Astrocyte of the spinal cord (primary cell): ENCODE data around the gene BCL6.
A peak's percentile ranks its signal among the peaks of the same experiment; 100 is the strongest.

Experiments used
- DNase-seq: peaks from one replicate; pipeline ENCODE4 v3.0.0; 2011; ENCODE audit warnings: low read depth, low spot score
- H3K4me3 ChIP-seq: 2 replicates; pipeline ENCODE4 v1.5.1; 2011; ENCODE audit warnings: low read depth, mild to moderate bottlenecking, low read length, moderate library complexity
- CTCF ChIP-seq: IDR thresholded peaks from 2 replicates; pipeline ENCODE4 v1.5.1; 2012; ENCODE audit warnings: low read depth, mild to moderate bottlenecking, low read length, inconsistent platforms
- in situ Hi-C: cut with HindIII; loops from 2 replicates; pipeline ENCODE4 v1.10.0; 2017; ENCODE audit warnings: low sequenced_read_pairs

BCL6 gene

DNA sequence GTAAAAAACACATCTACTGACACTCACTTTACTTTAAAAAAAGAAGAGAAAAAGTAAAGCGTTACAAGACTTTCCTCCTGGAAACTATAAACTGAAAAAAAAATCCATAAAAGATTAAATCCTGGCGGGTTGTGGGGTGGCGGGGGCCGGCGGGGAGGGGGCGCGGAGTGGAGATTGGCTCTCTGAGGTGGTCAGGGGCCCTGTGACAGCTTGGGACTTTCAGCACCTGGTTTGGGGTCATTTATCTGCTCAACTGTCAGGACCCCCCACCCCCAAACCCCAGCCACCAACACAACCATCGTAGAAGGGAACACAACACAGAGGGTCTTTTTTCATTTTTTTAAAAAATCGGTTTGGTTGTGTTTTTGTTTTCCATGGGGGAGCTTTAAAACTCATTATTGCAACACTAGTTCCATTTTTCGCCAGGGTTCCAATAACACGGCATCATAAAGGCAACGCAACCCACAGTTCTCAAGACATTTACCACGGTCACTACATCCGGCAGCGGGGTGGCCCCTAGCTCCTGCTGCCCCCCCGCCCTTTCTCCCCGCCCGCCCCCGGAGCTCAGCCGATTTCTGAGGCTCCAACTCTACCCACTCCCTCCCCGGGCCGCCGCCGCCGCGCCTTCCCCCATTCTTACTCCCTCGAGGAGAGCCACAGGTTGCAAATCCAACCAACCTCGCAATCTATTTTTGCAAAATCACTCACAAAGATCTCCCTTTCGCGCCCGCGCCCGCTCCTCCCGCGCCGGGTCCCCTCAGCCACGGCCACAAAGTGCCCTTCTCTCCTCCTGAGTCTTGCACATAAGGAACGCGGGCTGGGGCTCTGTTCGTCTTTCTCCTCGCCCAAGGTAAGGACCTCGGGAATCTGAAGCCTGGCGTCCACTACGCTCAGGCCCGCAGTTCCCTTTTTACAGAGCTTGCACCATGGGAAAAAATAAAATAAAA is 1.8 kb downstream of the BCL6 start:
- H3K4me3 ChIP-seq: peak overlapping the region; percentile 99
- TF ChIP-seq CTCF: no peak
- in situ Hi-C loops: loop anchor here (5.0 to 25.0 kb wide), 5 partner anchors 544 to 1394 kb away; no protein-coding TSS in a partner anchor
- peak; percentile 69 for DNase-seq

DNA sequence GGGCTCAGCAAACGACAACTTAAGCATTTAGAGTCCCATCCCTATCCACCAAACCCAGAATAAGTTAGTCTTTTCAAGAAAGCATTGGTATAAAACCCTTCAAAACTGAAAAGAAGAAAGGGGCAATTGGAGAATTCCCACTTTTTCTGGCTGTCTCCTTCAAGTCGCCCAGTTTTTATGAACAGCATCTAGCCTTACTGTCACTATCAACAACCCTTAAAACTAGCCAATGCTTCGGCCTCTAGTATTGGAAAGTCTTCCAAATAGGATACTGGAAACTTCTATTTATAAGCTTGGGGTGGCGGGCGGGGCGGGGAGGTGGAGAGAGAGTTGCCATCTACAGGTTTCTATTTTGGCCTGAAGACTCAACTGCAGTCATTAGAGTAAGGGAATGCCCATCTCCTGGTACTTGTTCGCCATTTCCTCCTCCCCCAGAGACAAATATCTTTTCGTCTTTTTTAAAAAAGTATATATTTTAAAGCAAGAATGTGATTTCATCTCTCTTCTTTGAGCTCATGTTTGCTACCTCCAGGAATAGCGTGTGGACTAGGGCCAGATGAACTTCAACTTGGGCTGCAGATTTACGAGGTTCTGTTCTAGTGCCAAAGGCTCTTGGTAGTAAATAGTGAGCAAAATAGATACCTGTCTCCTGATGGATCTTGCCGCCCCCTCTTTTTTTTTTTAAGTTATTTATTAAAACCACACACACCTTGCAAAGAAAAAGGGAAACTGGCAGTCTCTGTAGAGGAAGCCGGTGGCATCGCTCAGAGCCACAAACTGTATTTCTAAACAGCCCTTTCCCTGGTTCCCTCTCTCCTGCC is 2.7 kb downstream of the BCL6 start:
- DNase-seq: peak; percentile 63
- in situ Hi-C loops: loop anchor here (5.0 to 25.0 kb wide), 5 partner anchors 545 to 1395 kb away; no protein-coding TSS in a partner anchor
- peak overlapping the region; percentile 99 for H3K4me3 ChIP-seq
- no peak for TF ChIP-seq CTCF

- H3K4me3 ChIP-seq: peak overlapping the region; percentile 99
- in situ Hi-C loops: loop anchor here (5.0 to 25.0 kb wide), 5 partner anchors 546 to 1396 kb away; no protein-coding TSS in a partner anchor
- peak; percentile 89 for DNase-seq
- peak; percentile 83 for TF ChIP-seq CTCF
Measured at GRCh38 chr3:187741403-187742350, 3.6 kb downstream of the BCL6 start.

DNA sequence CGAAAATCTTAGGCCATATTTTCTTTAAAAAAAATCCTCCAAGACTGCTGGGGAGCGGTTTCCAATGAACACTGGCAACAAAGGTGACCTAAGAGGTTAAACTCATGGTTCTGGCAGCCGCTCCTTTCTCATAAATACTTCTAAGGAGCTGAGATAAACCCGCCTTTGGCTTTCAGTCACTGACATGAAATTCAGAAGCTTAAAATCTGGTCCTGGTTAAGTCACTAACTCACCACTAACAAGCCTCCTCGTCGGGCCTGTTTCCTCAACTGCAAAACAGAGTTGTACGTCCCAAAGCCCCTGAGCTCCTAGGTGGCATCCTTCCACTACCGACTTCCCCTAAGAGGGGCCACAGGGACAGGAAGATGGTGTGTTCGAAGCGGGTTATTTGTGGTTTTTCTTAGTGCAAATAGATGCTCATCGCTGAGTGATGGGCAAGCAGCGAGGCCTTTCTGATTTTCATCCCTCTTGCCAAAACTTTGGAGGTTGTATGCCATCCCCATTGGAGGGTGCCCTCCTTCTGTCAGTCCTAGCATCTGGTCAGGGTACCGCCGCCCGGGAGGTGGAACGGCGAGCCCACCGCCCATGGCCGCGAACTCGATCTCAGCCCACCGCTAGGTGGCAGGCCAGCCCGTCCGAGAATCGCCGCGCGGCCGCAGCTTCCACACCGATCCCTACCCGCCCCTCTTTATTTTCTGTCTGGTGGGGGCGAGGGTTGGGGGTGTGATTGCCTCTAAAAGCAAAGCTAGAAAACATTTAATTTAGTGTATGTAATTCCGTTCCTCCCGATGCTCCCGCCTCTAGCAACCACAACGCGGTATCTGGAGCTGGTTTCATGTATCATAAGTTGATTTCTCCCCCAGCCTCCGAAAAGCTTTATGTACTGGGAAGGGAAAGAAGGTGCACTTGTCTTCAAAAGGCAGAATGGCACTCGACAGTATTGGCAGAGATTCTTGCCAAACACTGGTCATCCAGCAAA is 4.6 kb downstream of the BCL6 start:
- peak; percentile 85 for TF ChIP-seq CTCF
- DNase-seq: peak; percentile 78
- in situ Hi-C loops: loop anchor here (5.0 to 25.0 kb wide), 5 partner anchors 547 to 1397 kb away; no protein-coding TSS in a partner anchor
- H3K4me3 ChIP-seq: peak overlapping the region; percentile 99

GRCh38 chr3:187739561-187740332 is 5.5 kb downstream of the BCL6 start:
- peak; percentile 97 for DNase-seq
- in situ Hi-C loops: loop anchor here (5.0 to 25.0 kb wide), 5 partner anchors 548 to 1398 kb away; no protein-coding TSS in a partner anchor
- peak; percentile 93 for TF ChIP-seq CTCF
- H3K4me3 ChIP-seq: peak overlapping the region; percentile 99
